HAP-1 (cell line): ENCODE data around the gene POLR1B.
A peak's percentile ranks its signal among the peaks of the same experiment; 100 is the strongest.
"Not testable (repeated sequence)": the region's sequence is repeated elsewhere in the genome, so short reads cannot be mapped to it uniquely, and the experiment has no call there.

ENCODE experiments used
- DNase-seq, 2 experiments: peaks; one replicate each; pipeline ENCODE4 v3.0.0-alpha.2; 2016 to 2020; ENCODE audit warnings: low spot score in 2 of 2
- H3K27me3 ChIP-seq: fragments of 250-450 bp; sonication (Bioruptor Pico); 2 replicates; pipeline ENCODE4 v1.5.1; 2020; ENCODE audit warnings: low read depth, mild to moderate bottlenecking, moderate library complexity
- H3K36me3 ChIP-seq: fragments of 250-450 bp; sonication (Bioruptor Pico); replicated peaks from 2 replicates; pipeline ENCODE4 v1.5.1; 2020; ENCODE audit warnings: mild to moderate bottlenecking
- H3K4me1 ChIP-seq: fragments of 250-450 bp; sonication (Bioruptor Pico); 2 replicates; pipeline ENCODE4 v1.5.1; 2020; ENCODE audit warnings: mild to moderate bottlenecking
- H3K4me3 ChIP-seq: fragments of 250-450 bp; sonication (Bioruptor Pico); 2 replicates; pipeline ENCODE4 v1.5.1; 2020; ENCODE audit warnings: mild to moderate bottlenecking, moderate library complexity
- H3K9me3 ChIP-seq: fragments of 250-450 bp; sonication (Bioruptor Pico); 2 replicates; pipeline ENCODE4 v1.5.1; 2020; ENCODE audit warnings: mild to moderate bottlenecking, moderate library complexity
- in situ Hi-C: fragments of 300-500 bp; cut with MboI; formaldehyde crosslinking; loops from 3 replicates; pipeline ENCODE4 v1.14.3; 2020; ENCODE audit warnings: low sequenced_read_pairs, inconsistent platforms, mixed read lengths

POLR1B gene

GRCh38 chr2:112523291-112523777 lies 18.9 kb upstream of the POLR1B start:
- H3K36me3 ChIP-seq = peaks cover 49% of the 10 kb centered on the region
- no peak for DNase-seq
- no peaks in the 10 kb centered on the region; the same call in 1 of the 2 replicates for H3K9me3 ChIP-seq
- H3K27me3 ChIP-seq = no peaks in the 10 kb centered on the region
- H3K4me3 ChIP-seq = no peak overlapping the region
- H3K4me1 ChIP-seq = no peaks in the 10 kb centered on the region
- in situ Hi-C loops = no loop called here

GRCh38 chr2:112524276-112524675 lies 18.0 kb upstream of the POLR1B start:
- H3K4me3 ChIP-seq, in situ Hi-C loops, H3K27me3 ChIP-seq, H3K9me3 ChIP-seq, DNase-seq, H3K4me1 ChIP-seq: not testable (repeated sequence)
- peaks cover 57% of the 10 kb centered on the region for H3K36me3 ChIP-seq

GRCh38 chr2:112528541-112528940 lies 13.7 kb upstream of the POLR1B start:
- in situ Hi-C loops = no loop called here
- Histone ChIP-seq H3K27me3 (no peaks in the 10 kb centered on the region), H3K4me1 (no peaks in the 10 kb centered on the region), H3K9me3 (no peaks in the 10 kb centered on the region; the same call in 1 of the 2 replicates), H3K4me3 (no peak overlapping the region), H3K36me3 (peaks cover 38% of the 10 kb centered on the region)
- DNase-seq = no peak

- Histone ChIP-seq H3K4me1 (no peaks in the 10 kb centered on the region), H3K27me3 (no peaks in the 10 kb centered on the region), H3K36me3 (peaks cover 31% of the 10 kb centered on the region), H3K9me3 (no peaks in the 10 kb centered on the region; the same call in 1 of the 2 replicates), H3K4me3 (no peak overlapping the region)
- no peak for DNase-seq
- in situ Hi-C loops = no loop called here
Measured at GRCh38 chr2:112529757-112530156, 12.5 kb upstream of the POLR1B start.

GRCh38 chr2:112530728-112531127 lies 11.5 kb upstream of the POLR1B start:
- peaks cover 31% of the 10 kb centered on the region for H3K36me3 ChIP-seq
- in situ Hi-C loops = no loop called here
- no peaks in the 10 kb centered on the region for H3K4me1 ChIP-seq
- H3K27me3 ChIP-seq = no peaks in the 10 kb centered on the region
- DNase-seq = no peak
- H3K9me3 ChIP-seq = no peaks in the 10 kb centered on the region; the same call in 1 of the 2 replicates
- no peak overlapping the region for H3K4me3 ChIP-seq

GRCh38 chr2:112534826-112535225 lies 7.4 kb upstream of the POLR1B start:
- Histone ChIP-seq H3K9me3 (no peaks in the 10 kb centered on the region; the same call in 1 of the 2 replicates), H3K36me3 (peaks cover 16% of the 10 kb centered on the region), H3K4me3 (no peak overlapping the region), H3K4me1 (no peaks in the 10 kb centered on the region), H3K27me3 (no peaks in the 10 kb centered on the region)
- in situ Hi-C loops = no loop called here
- no peak for DNase-seq

GRCh38 chr2:112536665-112537064 lies 5.6 kb upstream of the POLR1B start:
- H3K4me3 ChIP-seq, H3K27me3 ChIP-seq, H3K4me1 ChIP-seq, DNase-seq, in situ Hi-C loops, H3K36me3 ChIP-seq, H3K9me3 ChIP-seq: not testable (repeated sequence)

- no peak for DNase-seq
- no peaks in the 10 kb centered on the region for H3K27me3 ChIP-seq
- in situ Hi-C loops = no loop called here
- H3K4me3 ChIP-seq = no peak overlapping the region
- H3K36me3 ChIP-seq = no peaks in the 10 kb centered on the region; the same call in 1 of the 2 replicates
- H3K4me1 ChIP-seq = no peaks in the 10 kb centered on the region
- no peaks in the 10 kb centered on the region; the same call in none of the 2 replicates for H3K9me3 ChIP-seq
Measured at GRCh38 chr2:112539306-112539705, 3.0 kb upstream of the POLR1B start.

GRCh38 chr2:112540906-112541305 lies 1.4 kb upstream of the POLR1B start:
- DNase-seq = no peak
- Histone ChIP-seq H3K36me3 (peaks cover 8% of the 10 kb centered on the region), H3K9me3 (no peaks in the 10 kb centered on the region; the same call in 1 of the 2 replicates), H3K27me3 (no peaks in the 10 kb centered on the region), H3K4me1 (peaks cover 10% of the 10 kb centered on the region), H3K4me3 (no peak overlapping the region)
- in situ Hi-C loops = no loop called here

- peaks cover 10% of the 10 kb centered on the region for H3K4me1 ChIP-seq
- H3K4me3 ChIP-seq = peak overlapping the region; percentile 88
- no peaks in the 10 kb centered on the region for H3K27me3 ChIP-seq
- H3K9me3 ChIP-seq = no peaks in the 10 kb centered on the region; the same call in 1 of the 2 replicates
- DNase-seq = peak; percentile 53 to 81
- in situ Hi-C loops = no loop called here
- peaks cover 12% of the 10 kb centered on the region for H3K36me3 ChIP-seq
Measured at GRCh38 chr2:112541315-112542122, 746 bp upstream of the POLR1B start.

GRCh38 chr2:112542984-112543661 lies 858 bp downstream of the POLR1B start:
- H3K9me3 ChIP-seq = no peaks in the 10 kb centered on the region; the same call in 1 of the 2 replicates
- H3K4me1 ChIP-seq = peaks cover 10% of the 10 kb centered on the region
- peaks cover 27% of the 10 kb centered on the region for H3K36me3 ChIP-seq
- peak; percentile 36 to 54 for DNase-seq
- H3K27me3 ChIP-seq = no peaks in the 10 kb centered on the region
- in situ Hi-C loops = no loop called here
- H3K4me3 ChIP-seq = peak overlapping the region; percentile 88

GRCh38 chr2:112547333-112547732 lies 5.1 kb downstream of the POLR1B start:
- H3K27me3 ChIP-seq = no peaks in the 10 kb centered on the region
- no peak for DNase-seq

GRCh38 chr2:112548980-112549379 lies 6.7 kb downstream of the POLR1B start:
- DNase-seq = no peak
- H3K36me3 ChIP-seq = peaks cover 79% of the 10 kb centered on the region
- in situ Hi-C loops = no loop called here
- no peaks in the 10 kb centered on the region for H3K27me3 ChIP-seq
- peaks cover 10% of the 10 kb centered on the region for H3K4me1 ChIP-seq
- no peaks in the 10 kb centered on the region for H3K9me3 ChIP-seq
- H3K4me3 ChIP-seq = no peak overlapping the region

More at GRCh38 chr2:112547333-112547732, 5.1 kb downstream of the POLR1B start:
- Histone ChIP-seq H3K4me3 (no peak overlapping the region), H3K9me3 (no peaks in the 10 kb centered on the region), H3K36me3 (peaks cover 63% of the 10 kb centered on the region), H3K4me1 (peaks cover 10% of the 10 kb centered on the region)
- in situ Hi-C loops = no loop called here

GRCh38 chr2:112566104-112566503 lies 23.8 kb downstream of the POLR1B start:
- Histone ChIP-seq H3K27me3 (no peaks in the 10 kb centered on the region), H3K4me1 (no peaks in the 10 kb centered on the region; the same call in 1 of the 2 replicates), H3K36me3 (peaks cover 85% of the 10 kb centered on the region), H3K4me3 (no peak overlapping the region), H3K9me3 (no peaks in the 10 kb centered on the region)
- in situ Hi-C loops = loop anchor here (25.0 kb wide), 1 partner anchor 704 kb away; no protein-coding TSS in a partner anchor
- no peak for DNase-seq
